ENCODE data around the gene WTAP.
"Not testable (repeated sequence)": the region's sequence is repeated elsewhere in the genome, so short reads cannot be mapped to it uniquely, and the experiment has no call there.

The WTAP gene

GRCh38 chr6:159729598-159730331, 2.5 kb downstream of the WTAP start:
- DNase-seq = no peak

- DNase-seq = no peak
Measured at GRCh38 chr6:159730332-159730676, 3.0 kb downstream of the WTAP start.

GRCh38 chr6:159732550-159732949, 5.2 kb downstream of the WTAP start:
- DNase-seq = not testable (repeated sequence)

- DNase-seq = not testable (repeated sequence)
Measured at GRCh38 chr6:159733395-159733794, 6.1 kb downstream of the WTAP start.

- DNase-seq = no peak
Measured at GRCh38 chr6:159736908-159737307, 9.6 kb downstream of the WTAP start.

GRCh38 chr6:159739341-159739740, 12.0 kb downstream of the WTAP start:
- DNase-seq = no peak

GRCh38 chr6:159742165-159742564, 14.9 kb downstream of the WTAP start:
- no peak for DNase-seq

- DNase-seq = no peak
Measured at GRCh38 chr6:159745081-159745480, 17.8 kb downstream of the WTAP start.

GRCh38 chr6:159746759-159747158, 19.5 kb downstream of the WTAP start:
- DNase-seq = no peak

GRCh38 chr6:159748127-159748526, 20.8 kb downstream of the WTAP start:
- DNase-seq = not testable (repeated sequence)

GRCh38 chr6:159751448-159751847, 24.1 kb downstream of the WTAP start:
- no peak for DNase-seq

- no peak for DNase-seq
Measured at GRCh38 chr6:159753081-159753872, 26.0 kb downstream of the WTAP start.

- DNase-seq = no peak
Measured at GRCh38 chr6:159754401-159754800, 27.1 kb downstream of the WTAP start.

- no peak for DNase-seq
Measured at GRCh38 chr6:159754959-159755914, 27.9 kb downstream of the WTAP start.

GRCh38 chr6:159756508-159756907, 29.2 kb downstream of the WTAP start:
- DNase-seq = no peak

- DNase-seq = peak; percentile 87
Measured at GRCh38 chr6:159758031-159759001, 31.0 kb downstream of the WTAP start.

GRCh38 chr6:159759645-159760044, 32.3 kb downstream of the WTAP start:
- DNase-seq = no peak

GRCh38 chr6:159760602-159761057, 33.3 kb downstream of the WTAP start:
- DNase-seq = peak; percentile 95

GRCh38 chr6:159761129-159761872, 34.0 kb downstream of the WTAP start:
- DNase-seq = peak; percentile 14

GRCh38 chr6:159761873-159762680, 34.8 kb downstream of the WTAP start, which contains the start of gene ACAT2:
Gene ACAT2, plus strand, starts transcription at chr6:159762045. Its CDS starts 43 bp downstream, at chr6:159762088.
- peak; percentile 96 for DNase-seq
